RWPE1 (cell line): ENCODE data around the gene MALAT1.

ENCODE experiments used
- CTCF ChIA-PET: fragments of 350-600 bp; sonication (Branson Sonifier 250); formaldehyde crosslinking; extraction: SDS; loops from one replicate; lab custom pipeline; 2021; lab: Yijun Ruan, JAX
- POLR2A ChIA-PET: fragments of 400-600 bp; formaldehyde crosslinking; extraction: SDS; loops from one replicate; lab custom pipeline; 2020; ENCODE audit warnings: antibody characterized with exemption; ENCODE audit not compliant: low non-redundant PET; lab: Yijun Ruan, JAX
- DNase-seq: peaks from one replicate; pipeline ENCODE4 v3.0.0; 2012; ENCODE audit warnings: low spot score
- H3K27ac ChIP-seq: fragments of 450-650 bp; 2 replicates; pipeline ENCODE4 v1.5.1; 2017
- CTCF ChIP-seq: fragments of 450-650 bp; conservative IDR thresholded peaks from 2 replicates; pipeline ENCODE4 v1.5.1; 2017; ENCODE audit warnings: low read depth, mild to moderate bottlenecking

MALAT1 gene

DNA sequence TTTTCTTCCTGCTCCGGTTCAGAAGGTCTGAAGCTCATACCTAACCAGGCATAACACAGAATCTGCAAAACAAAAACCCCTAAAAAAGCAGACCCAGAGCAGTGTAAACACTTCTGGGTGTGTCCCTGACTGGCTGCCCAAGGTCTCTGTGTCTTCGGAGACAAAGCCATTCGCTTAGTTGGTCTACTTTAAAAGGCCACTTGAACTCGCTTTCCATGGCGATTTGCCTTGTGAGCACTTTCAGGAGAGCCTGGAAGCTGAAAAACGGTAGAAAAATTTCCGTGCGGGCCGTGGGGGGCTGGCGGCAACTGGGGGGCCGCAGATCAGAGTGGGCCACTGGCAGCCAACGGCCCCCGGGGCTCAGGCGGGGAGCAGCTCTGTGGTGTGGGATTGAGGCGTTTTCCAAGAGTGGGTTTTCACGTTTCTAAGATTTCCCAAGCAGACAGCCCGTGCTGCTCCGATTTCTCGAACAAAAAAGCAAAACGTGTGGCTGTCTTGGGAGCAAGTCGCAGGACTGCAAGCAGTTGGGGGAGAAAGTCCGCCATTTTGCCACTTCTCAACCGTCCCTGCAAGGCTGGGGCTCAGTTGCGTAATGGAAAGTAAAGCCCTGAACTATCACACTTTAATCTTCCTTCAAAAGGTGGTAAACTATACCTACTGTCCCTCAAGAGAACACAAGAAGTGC, 661 bp upstream of the MALAT1 start:
- no peak for DNase-seq
- no peak for TF ChIP-seq CTCF
- POLR2A ChIA-PET, result interaction anchor here (0.6 to 4.8 kb wide), 13 partner anchors 10 to 78 kb away, joined by 3 to 34 read pairs (median 6); partner anchors contain the start of gene NEAT1
- CTCF ChIA-PET, result interaction anchor here (0.9 to 1.2 kb wide), 2 partner anchors 22 to 81 kb away, joined by 3 to 4 read pairs; no protein-coding TSS in a partner anchor
- H3K27ac ChIP-seq, result peak overlapping the region; percentile 99

DNA sequence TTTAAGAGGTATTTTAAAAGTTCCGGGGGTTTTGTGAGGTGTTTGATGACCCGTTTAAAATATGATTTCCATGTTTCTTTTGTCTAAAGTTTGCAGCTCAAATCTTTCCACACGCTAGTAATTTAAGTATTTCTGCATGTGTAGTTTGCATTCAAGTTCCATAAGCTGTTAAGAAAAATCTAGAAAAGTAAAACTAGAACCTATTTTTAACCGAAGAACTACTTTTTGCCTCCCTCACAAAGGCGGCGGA, 193 bp upstream of the MALAT1 start:
- DNase-seq, result no peak
- H3K27ac ChIP-seq, result peak overlapping the region; percentile 99
- ChIA-PET CTCF (interaction anchor here (1.2 kb wide), 1 partner anchor 82 kb away, joined by 4 read pairs; no protein-coding TSS in a partner anchor), POLR2A (interaction anchor here (0.7 to 4.8 kb wide), 7 partner anchors 9 to 79 kb away, joined by 3 to 34 read pairs (median 6); partner anchors contain the start of gene NEAT1)
- TF ChIP-seq CTCF, result no peak

DNA sequence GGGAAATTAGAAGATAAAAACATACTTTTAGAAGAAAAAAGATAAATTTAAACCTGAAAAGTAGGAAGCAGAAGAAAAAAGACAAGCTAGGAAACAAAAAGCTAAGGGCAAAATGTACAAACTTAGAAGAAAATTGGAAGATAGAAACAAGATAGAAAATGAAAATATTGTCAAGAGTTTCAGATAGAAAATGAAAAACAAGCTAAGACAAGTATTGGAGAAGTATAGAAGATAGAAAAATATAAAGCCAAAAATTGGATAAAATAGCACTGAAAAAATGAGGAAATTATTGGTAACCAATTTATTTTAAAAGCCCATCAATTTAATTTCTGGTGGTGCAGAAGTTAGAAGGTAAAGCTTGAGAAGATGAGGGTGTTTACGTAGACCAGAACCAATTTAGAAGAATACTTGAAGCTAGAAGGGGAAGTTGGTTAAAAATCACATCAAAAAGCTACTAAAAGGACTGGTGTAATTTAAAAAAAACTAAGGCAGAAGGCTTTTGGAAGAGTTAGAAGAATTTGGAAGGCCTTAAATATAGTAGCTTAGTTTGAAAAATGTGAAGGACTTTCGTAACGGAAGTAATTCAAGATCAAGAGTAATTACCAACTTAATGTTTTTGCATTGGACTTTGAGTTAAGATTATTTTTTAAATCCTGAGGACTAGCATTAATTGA, 1.0 kb downstream of the MALAT1 start:
- CTCF ChIA-PET, result interaction anchor here (0.5 to 1.8 kb wide), 4 partner anchors 20 to 392 kb away, joined by 3 to 4 read pairs (median 4); no protein-coding TSS in a partner anchor
- peak overlapping the region; percentile 98 for H3K27ac ChIP-seq
- DNase-seq, result no peak
- TF ChIP-seq CTCF, result no peak
- POLR2A ChIA-PET, result interaction anchor here (0.6 to 4.8 kb wide), 11 partner anchors 8 to 124 kb away, joined by 3 to 34 read pairs (median 4); no protein-coding TSS in a partner anchor

- POLR2A ChIA-PET, result interaction anchor here (0.7 to 4.8 kb wide), 7 partner anchors 7 to 125 kb away, joined by 3 to 34 read pairs (median 4); no protein-coding TSS in a partner anchor
Observed at GRCh38 chr11:65500387-65501185, 1.7 kb downstream of the MALAT1 start.

DNA sequence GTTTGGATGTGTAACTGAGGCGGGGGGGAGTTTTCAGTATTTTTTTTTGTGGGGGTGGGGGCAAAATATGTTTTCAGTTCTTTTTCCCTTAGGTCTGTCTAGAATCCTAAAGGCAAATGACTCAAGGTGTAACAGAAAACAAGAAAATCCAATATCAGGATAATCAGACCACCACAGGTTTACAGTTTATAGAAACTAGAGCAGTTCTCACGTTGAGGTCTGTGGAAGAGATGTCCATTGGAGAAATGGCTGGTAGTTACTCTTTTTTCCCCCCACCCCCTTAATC, 2.3 kb downstream of the MALAT1 start:
- POLR2A ChIA-PET, result no interaction called here
- H3K27ac ChIP-seq, result no peak overlapping the region
- no peak for DNase-seq
- CTCF ChIA-PET, result no interaction called here
- no peak for TF ChIP-seq CTCF

More at GRCh38 chr11:65500387-65501185, 1.7 kb downstream of the MALAT1 start:
- no peak for DNase-seq
- TF ChIP-seq CTCF, result no peak
- CTCF ChIA-PET, result interaction anchor here (0.5 to 1.8 kb wide), 4 partner anchors 11 to 393 kb away, joined by 3 to 4 read pairs (median 4); no protein-coding TSS in a partner anchor
- peak overlapping the region; percentile 98 for H3K27ac ChIP-seq
